HG02970 (cell line): ENCODE data around the gene THAP7.
"Not testable (repeated sequence)": the region's sequence is repeated elsewhere in the genome, so short reads cannot be mapped to it uniquely, and the experiment has no call there.

ENCODE experiments used
- ATAC-seq: cut with Tn5 transposase; IDR thresholded peaks from one replicate; pipeline ENCODE4 v1.9.1; 2021; ENCODE audit warnings: mild to moderate bottlenecking, moderate library complexity, moderate number of reproducible peaks; ENCODE audit not compliant: unreplicated experiment, low FRiP score

Gene THAP7

GRCh38 chr22:20980938-20981722 lies 20.8 kb downstream of the THAP7 start:
- ATAC-seq = no peak

- no peak for ATAC-seq
Measured at GRCh38 chr22:20980523-20980922, 21.4 kb downstream of the THAP7 start.

GRCh38 chr22:20979940-20980453 lies 21.9 kb downstream of the THAP7 start:
- ATAC-seq = no peak

GRCh38 chr22:20979243-20979809 lies 22.6 kb downstream of the THAP7 start:
- no peak for ATAC-seq

- no peak for ATAC-seq
Measured at GRCh38 chr22:20978419-20978818, 23.5 kb downstream of the THAP7 start.

GRCh38 chr22:20977516-20978170 lies 24.3 kb downstream of the THAP7 start:
- no peak for ATAC-seq

GRCh38 chr22:20977019-20977418 lies 24.9 kb downstream of the THAP7 start:
- ATAC-seq = no peak

- no peak for ATAC-seq
Measured at GRCh38 chr22:20976291-20976877, 25.5 kb downstream of the THAP7 start.

GRCh38 chr22:20975541-20976290 lies 26.2 kb downstream of the THAP7 start:
- no peak for ATAC-seq

- no peak for ATAC-seq
Measured at GRCh38 chr22:20974336-20974955, 27.5 kb downstream of the THAP7 start.

GRCh38 chr22:20973634-20974286 lies 28.2 kb downstream of the THAP7 start:
- no peak for ATAC-seq

GRCh38 chr22:20972933-20973577 lies 28.9 kb downstream of the THAP7 start:
- no peak for ATAC-seq

- ATAC-seq = not testable (repeated sequence)
Measured at GRCh38 chr22:20972014-20972694, 29.8 kb downstream of the THAP7 start.

GRCh38 chr22:20970939-20971657 lies 30.8 kb downstream of the THAP7 start:
- ATAC-seq = no peak

- no peak for ATAC-seq
Measured at GRCh38 chr22:20968281-20968977, 33.5 kb downstream of the THAP7 start.

- ATAC-seq = no peak
Measured at GRCh38 chr22:20967697-20968211, 34.2 kb downstream of the THAP7 start.
